Cardiac muscle cell (in vitro differentiated cells and primary cell): ENCODE measurements around the gene GPR151. TPM values are rescaled to one million over a fixed set of nuclear protein-coding genes. Genes with fewer than 3 reads are reported as not detected.

ENCODE experiments used
- DNase-seq, 2 donors: peaks; one replicate each; pipeline versions ENCODE4 v3.0.0 to v3.0.0-alpha.2; 2010 to 2017; ENCODE audit warnings: low read depth in 1 of 2, low spot score in 1 of 2
- H3K27ac ChIP-seq: fragments of 200-600 bp; sonication (generic); 2 replicates; pipeline ENCODE4 v1.5.1; 2016
- H3K27me3 ChIP-seq: fragments of 200-600 bp; sonication (generic); 2 replicates; pipeline ENCODE4 v1.6.0; 2016; ENCODE audit warnings: control low read depth
- H3K36me3 ChIP-seq: fragments of 200-600 bp; sonication (generic); 2 replicates; pipeline ENCODE4 v1.5.1; 2016; ENCODE audit warnings: control low read depth
- H3K4me1 ChIP-seq: fragments of 200-600 bp; sonication (generic); 2 replicates; pipeline ENCODE4 v1.8.1; 2017; ENCODE audit warnings: low read depth, mild to moderate bottlenecking, mixed run types
- H3K4me3 ChIP-seq: fragments of 200-600 bp; sonication (generic); 2 replicates; pipeline ENCODE4 v1.5.1; 2016; ENCODE audit warnings: mild to moderate bottlenecking
- H3K9me3 ChIP-seq: fragments of 200-600 bp; sonication (generic); 2 replicates; pipeline ENCODE4 v1.5.1; 2017; ENCODE audit warnings: low read depth, mild to moderate bottlenecking, control low read depth
- CTCF ChIP-seq: IDR thresholded peaks from 2 replicates; pipeline ENCODE4 v1.5.1; 2012; ENCODE audit warnings: low read depth, mild to moderate bottlenecking, low read length
- polyA plus RNA-seq: library from polyadenylated mRNA; unstranded; fragments of >200 nt; fragmentation: Nextera tagmentation; extraction: Ambion mirVana; gene quantifications from 2 replicates; pipeline ENCODE4 v1.2.1, GENCODE V29; 2016
- total RNA-seq: library from RNA; depleted of rRNA; stranded (reverse); fragments of >200 nt; gene quantifications from 2 replicates; pipeline ENCODE4 v1.2.3, GENCODE V29; 2016

GPR151 gene
- total and polyA plus RNA-seq, 2 experiments from 2014 or later, result not detected

GRCh38 chr5:146553446-146553845, 37.5 kb upstream of the GPR151 start:
- no peaks in the 10 kb centered on the region for H3K36me3 ChIP-seq
- no peak for TF ChIP-seq CTCF

GRCh38 chr5:146549615-146550014, 33.6 kb upstream of the GPR151 start:
- Histone ChIP-seq H3K4me1 (no peaks in the 10 kb centered on the region), H3K9me3 (no peaks in the 10 kb centered on the region), H3K27me3 (no peaks in the 10 kb centered on the region), H3K36me3 (no peaks in the 10 kb centered on the region), H3K27ac (no peak overlapping the region), H3K4me3 (no peak overlapping the region)
- TF ChIP-seq CTCF, result no peak
- DNase-seq, result no peak

More at GRCh38 chr5:146553446-146553845, 37.5 kb upstream of the GPR151 start:
- no peaks in the 10 kb centered on the region for H3K4me1 ChIP-seq
- H3K27me3 ChIP-seq, result no peaks in the 10 kb centered on the region
- DNase-seq, result peak in 1 of 2 donors; percentile 10
- no peaks in the 10 kb centered on the region for H3K9me3 ChIP-seq
- no peak overlapping the region for H3K4me3 ChIP-seq
- no peak overlapping the region for H3K27ac ChIP-seq

GRCh38 chr5:146548781-146549449, 32.9 kb upstream of the GPR151 start:
- H3K27me3 ChIP-seq, result no peaks in the 10 kb centered on the region
- H3K27ac ChIP-seq, result no peak overlapping the region
- H3K36me3 ChIP-seq, result no peaks in the 10 kb centered on the region
- no peak for TF ChIP-seq CTCF
- H3K4me3 ChIP-seq, result no peak overlapping the region
- DNase-seq, result no peak
- no peaks in the 10 kb centered on the region for H3K9me3 ChIP-seq
- H3K4me1 ChIP-seq, result no peaks in the 10 kb centered on the region

GRCh38 chr5:146544232-146544631, 28.2 kb upstream of the GPR151 start:
- Histone ChIP-seq H3K4me1 (no peaks in the 10 kb centered on the region), H3K27ac (no peak overlapping the region), H3K36me3 (no peaks in the 10 kb centered on the region), H3K27me3 (no peaks in the 10 kb centered on the region), H3K4me3 (no peak overlapping the region), H3K9me3 (no peaks in the 10 kb centered on the region)
- no peak for TF ChIP-seq CTCF
- no peak for DNase-seq

- H3K36me3 ChIP-seq, result no peaks in the 10 kb centered on the region
- H3K9me3 ChIP-seq, result no peaks in the 10 kb centered on the region
- peak; percentile 75 to 82 for DNase-seq
- no peak overlapping the region for H3K27ac ChIP-seq
- H3K4me3 ChIP-seq, result no peak overlapping the region
- H3K4me1 ChIP-seq, result no peaks in the 10 kb centered on the region
- TF ChIP-seq CTCF, result peak; percentile 93
- no peaks in the 10 kb centered on the region for H3K27me3 ChIP-seq
These were observed 26.2 kb upstream of the GPR151 start for GRCh38 chr5:146541958-146542849.
